Caco-2 (cell line): ENCODE results near the gene GFY. TPM values are rescaled to one million over a fixed set of nuclear protein-coding genes. Genes with fewer than 3 reads are reported as not detected.

Experiments
- BruUV-seq: library from RNA; stranded (reverse); fragments of 400-500 nt; replicated peaks from 2 replicates; lab custom pipeline; 2021; lab: Mats Ljungman, UMichigan
- CTCF ChIA-PET: fragments of 300-600 bp; sonication (Branson Sonifier 250); formaldehyde crosslinking; loops from one replicate; lab custom pipeline; 2022; ENCODE audit warnings: antibody characterized with exemption; lab: Charles Lee
- POLR2A ChIA-PET: fragments of 300-600 bp; sonication (Branson Sonifier 250); formaldehyde crosslinking; loops from one replicate; lab custom pipeline; 2022; ENCODE audit warnings: antibody characterized with exemption; lab: Charles Lee
- DNase-seq, 2 experiments: peaks; one replicate each; pipeline versions ENCODE4 v3.0.0 to v3.0.0-alpha.2; 2020 to 2022
- H3K27me3 ChIP-seq: replicated peaks from 2 replicates; pipeline ENCODE4 v1.6.0; 2011; ENCODE audit warnings: low read length; ENCODE audit not compliant: control insufficient read depth, insufficient read depth
- H3K36me3 ChIP-seq: 2 replicates; pipeline ENCODE4 v1.5.1; 2011; ENCODE audit warnings: low read length; ENCODE audit not compliant: control insufficient read depth, insufficient read depth
- H3K4me1 ChIP-seq: fragments of 250-450 bp; sonication (Bioruptor Pico); 2 replicates; pipeline ENCODE4 v1.5.1; 2020; ENCODE audit warnings: mild to moderate bottlenecking
- H3K4me3 ChIP-seq: 2 replicates; pipeline ENCODE4 v1.5.1; 2011; ENCODE audit warnings: low read depth, mild to moderate bottlenecking, control low read depth, low read length
- H3K9me3 ChIP-seq: fragments of 250-450 bp; sonication (Bioruptor Pico); 2 replicates; pipeline ENCODE4 v1.5.1; 2020; ENCODE audit warnings: mild to moderate bottlenecking, moderate library complexity
- H3K27ac Mint-ChIP-seq: one replicate; pipeline ENCODE4 v1.8.0; 2022; ENCODE audit warnings: mixed read lengths; ENCODE audit not compliant: unreplicated experiment
- H3K27me3 Mint-ChIP-seq: one replicate; pipeline ENCODE4 v1.8.0; 2022; ENCODE audit warnings: mixed read lengths; ENCODE audit not compliant: insufficient read depth, unreplicated experiment
- H3K36me3 Mint-ChIP-seq: one replicate; pipeline ENCODE4 v1.8.0; 2022; ENCODE audit warnings: mild to moderate bottlenecking, mixed read lengths; ENCODE audit not compliant: insufficient read depth, unreplicated experiment
- H3K4me1 Mint-ChIP-seq: one replicate; pipeline ENCODE4 v1.8.0; 2022; ENCODE audit warnings: low read depth, mixed read lengths; ENCODE audit not compliant: unreplicated experiment
- H3K4me3 Mint-ChIP-seq: one replicate; pipeline ENCODE4 v1.8.0; 2022; ENCODE audit warnings: mild to moderate bottlenecking, moderate library complexity, mixed read lengths; ENCODE audit not compliant: unreplicated experiment
- H3K9me3 Mint-ChIP-seq: one replicate; pipeline ENCODE4 v1.8.0; 2022; ENCODE audit warnings: mixed read lengths; ENCODE audit not compliant: unreplicated experiment
- intact Hi-C: fragments of 100-400 bp; cut with micrococcal nuclease; formaldehyde crosslinking; loops from one replicate; pipeline ENCODE4 v1.10.0; 2022; ENCODE audit not compliant: unreplicated experiment
- total RNA-seq: library from RNA; stranded (reverse); gene quantifications from 2 replicates; pipeline ENCODE4 v1.2.3, GENCODE V29; 2022
- TF ChIP-seq, protein P1 (sequence below), 2 experiments: fragments of 200-600 bp in 1 of 2; IDR thresholded peaks; 1 replicate in 1 of 2; 2 replicates in 1 of 2; pipeline versions ENCODE4 v1.5.1 to v1.8.0; 2011 to 2022; ENCODE audit warnings: antibody characterized with exemption in 1 of 2, control low read depth in 1 of 2, inconsistent platforms in 1 of 2, low read depth in 1 of 2, low read length in 1 of 2, mild to moderate bottlenecking in 1 of 2, moderate library complexity in 1 of 2; ENCODE audit not compliant: insufficient read depth in 1 of 2, severe bottlenecking in 1 of 2, unreplicated experiment in 1 of 2

The GFY gene
- total RNA-seq, 1 experiment from 2014 or later, result 0.25 TPM

DNA sequence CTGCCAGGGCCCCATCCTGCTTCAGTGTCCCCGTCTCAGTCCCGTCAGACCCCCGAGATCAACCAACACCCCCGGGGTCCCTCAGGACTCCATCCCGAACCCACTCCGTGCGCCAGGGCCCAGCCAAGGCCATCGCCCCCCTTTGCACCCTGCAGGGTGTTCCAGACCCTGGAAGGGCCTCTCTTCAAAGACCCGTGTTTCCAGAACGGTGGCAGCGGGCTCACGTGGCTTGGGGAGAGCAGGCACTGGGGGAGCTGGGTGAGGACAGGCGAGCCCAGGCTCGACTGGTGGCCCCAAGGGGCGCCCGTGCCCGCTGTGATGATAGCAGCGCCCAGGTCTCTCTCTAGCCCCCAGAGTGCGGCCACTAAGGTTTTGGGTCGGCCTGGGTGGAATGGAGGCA is 35.8 kb upstream of the GFY start:
- DNase-seq, result no peak
- BruUV-seq, result no TSS peak
- ChIA-PET POLR2A (no interaction called here), CTCF (interaction anchor here (0.6 to 1.1 kb wide), 3 partner anchors 14 to 56 kb away, joined by 3 to 5 read pairs (median 5); no protein-coding TSS in a partner anchor)
- H3K27ac Mint-ChIP-seq, result no peak overlapping the region
- no peaks in the 10 kb centered on the region for H3K9me3 Mint-ChIP-seq
- Histone ChIP-seq H3K4me1 (no peaks in the 10 kb centered on the region), H3K36me3 (no peaks in the 10 kb centered on the region), H3K9me3 (no peaks in the 10 kb centered on the region), H3K27me3 (no peaks in the 10 kb centered on the region), H3K4me3 (no peak overlapping the region)
- peaks cover 12% of the 10 kb centered on the region for H3K4me1 Mint-ChIP-seq
- H3K36me3 Mint-ChIP-seq, result peaks cover 7% of the 10 kb centered on the region
- H3K4me3 Mint-ChIP-seq, result no peak overlapping the region
- TF ChIP-seq, protein P1, sequence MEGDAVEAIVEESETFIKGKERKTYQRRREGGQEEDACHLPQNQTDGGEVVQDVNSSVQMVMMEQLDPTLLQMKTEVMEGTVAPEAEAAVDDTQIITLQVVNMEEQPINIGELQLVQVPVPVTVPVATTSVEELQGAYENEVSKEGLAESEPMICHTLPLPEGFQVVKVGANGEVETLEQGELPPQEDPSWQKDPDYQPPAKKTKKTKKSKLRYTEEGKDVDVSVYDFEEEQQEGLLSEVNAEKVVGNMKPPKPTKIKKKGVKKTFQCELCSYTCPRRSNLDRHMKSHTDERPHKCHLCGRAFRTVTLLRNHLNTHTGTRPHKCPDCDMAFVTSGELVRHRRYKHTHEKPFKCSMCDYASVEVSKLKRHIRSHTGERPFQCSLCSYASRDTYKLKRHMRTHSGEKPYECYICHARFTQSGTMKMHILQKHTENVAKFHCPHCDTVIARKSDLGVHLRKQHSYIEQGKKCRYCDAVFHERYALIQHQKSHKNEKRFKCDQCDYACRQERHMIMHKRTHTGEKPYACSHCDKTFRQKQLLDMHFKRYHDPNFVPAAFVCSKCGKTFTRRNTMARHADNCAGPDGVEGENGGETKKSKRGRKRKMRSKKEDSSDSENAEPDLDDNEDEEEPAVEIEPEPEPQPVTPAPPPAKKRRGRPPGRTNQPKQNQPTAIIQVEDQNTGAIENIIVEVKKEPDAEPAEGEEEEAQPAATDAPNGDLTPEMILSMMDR (IDR thresholded peaks at IDR 0.05; ENCODE audit: insufficient read depth in 1 of 2, low read depth in 1 of 2, low read length in 1 of 2, severe bottlenecking in 1 of 2, unreplicated experiment in 1 of 2), result no peak
- intact Hi-C loops, result no loop called here
- H3K27me3 Mint-ChIP-seq, result peaks cover 7% of the 10 kb centered on the region

DNA sequence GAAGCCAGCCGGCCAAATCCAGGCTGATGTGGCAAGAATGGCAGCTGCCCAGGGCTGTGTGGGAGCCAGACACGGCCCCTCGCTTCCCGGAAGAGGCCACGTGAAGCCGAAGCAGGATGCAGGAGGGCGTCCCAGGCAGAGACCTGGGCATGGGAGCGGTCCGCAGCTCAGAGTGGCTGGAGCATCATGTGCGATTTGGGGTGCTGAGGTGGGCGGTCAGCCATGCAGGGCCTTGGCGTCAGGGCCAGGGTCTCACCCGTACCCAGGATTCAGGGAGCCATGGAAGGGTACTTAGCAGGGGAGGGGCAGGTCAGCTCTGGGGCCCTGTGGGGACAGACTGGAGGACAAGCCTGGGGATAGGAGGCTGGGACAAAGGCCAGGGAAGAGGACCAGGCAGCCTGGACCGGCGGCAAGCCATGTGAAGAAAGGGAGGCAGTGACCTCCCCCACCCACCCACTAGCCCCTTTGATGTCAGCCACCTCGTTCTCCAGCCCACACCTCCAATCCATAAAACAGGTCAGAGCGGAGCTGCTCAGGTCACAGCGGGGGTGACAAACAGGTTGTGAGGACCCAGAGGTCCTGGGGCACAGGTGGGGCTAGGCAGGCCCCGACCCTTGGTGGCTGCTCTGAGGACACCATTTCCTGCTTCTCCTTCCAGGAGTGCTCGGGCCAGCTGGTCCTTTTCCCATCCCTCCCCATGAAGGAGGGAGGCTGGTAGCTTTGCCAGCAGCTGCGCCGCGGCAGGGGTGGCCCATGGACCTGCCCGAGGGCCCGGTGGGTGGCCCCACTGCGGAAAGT is 34.9 kb upstream of the GFY start:
- BruUV-seq, result no TSS peak
- CTCF ChIA-PET, result interaction anchor here (0.6 to 1.5 kb wide), 6 partner anchors 15 to 180 kb away, joined by 3 to 8 read pairs (median 4); no protein-coding TSS in a partner anchor
- Mint-ChIP-seq H3K27me3 (peaks cover 7% of the 10 kb centered on the region), H3K36me3 (peaks cover 7% of the 10 kb centered on the region), H3K4me1 (peaks cover 12% of the 10 kb centered on the region), H3K9me3 (no peaks in the 10 kb centered on the region), H3K27ac (no peak overlapping the region), H3K4me3 (no peak overlapping the region)
- no peaks in the 10 kb centered on the region for H3K27me3 ChIP-seq
- POLR2A ChIA-PET, result no interaction called here
- TF ChIP-seq, protein P1 (IDR thresholded peaks at IDR 0.05; ENCODE audit: insufficient read depth in 1 of 2, low read depth in 1 of 2, low read length in 1 of 2, severe bottlenecking in 1 of 2, unreplicated experiment in 1 of 2), result no peak
- no peak for DNase-seq
- H3K4me1 ChIP-seq, result no peaks in the 10 kb centered on the region
- no peak overlapping the region for H3K4me3 ChIP-seq
- no peaks in the 10 kb centered on the region for H3K9me3 ChIP-seq
- H3K36me3 ChIP-seq, result no peaks in the 10 kb centered on the region
- intact Hi-C loops, result no loop called here

DNA sequence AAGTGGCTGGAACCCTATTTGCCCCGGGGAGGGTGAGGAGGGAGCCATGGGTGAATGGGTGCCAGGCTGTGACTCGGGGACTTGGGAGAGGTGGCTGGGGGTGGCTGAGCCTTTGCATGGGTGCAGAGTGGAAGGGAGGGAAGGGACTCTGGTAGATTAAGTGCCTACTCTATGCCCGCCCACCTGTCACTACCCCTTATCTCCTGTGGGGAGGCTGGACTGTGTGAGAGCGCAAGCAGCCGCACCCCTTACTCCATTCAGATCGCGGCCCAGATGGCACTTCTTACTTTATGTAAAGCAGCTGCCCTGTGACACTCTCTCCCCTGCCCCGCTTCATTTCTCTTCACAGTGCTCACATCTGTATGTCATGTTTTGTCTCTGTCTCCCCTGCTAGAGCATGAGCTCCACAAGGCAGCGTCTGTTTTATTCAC is 34.2 kb upstream of the GFY start:
- intact Hi-C loops, result no loop called here
- no peak overlapping the region for H3K4me3 Mint-ChIP-seq
- TF ChIP-seq, protein P1 (IDR thresholded peaks at IDR 0.05; ENCODE audit: insufficient read depth in 1 of 2, low read depth in 1 of 2, low read length in 1 of 2, severe bottlenecking in 1 of 2, unreplicated experiment in 1 of 2), result no peak
- peaks cover 7% of the 10 kb centered on the region for H3K36me3 Mint-ChIP-seq
- Histone ChIP-seq H3K27me3 (no peaks in the 10 kb centered on the region), H3K36me3 (no peaks in the 10 kb centered on the region), H3K9me3 (no peaks in the 10 kb centered on the region), H3K4me1 (no peaks in the 10 kb centered on the region), H3K4me3 (no peak overlapping the region)
- H3K27me3 Mint-ChIP-seq, result peaks cover 7% of the 10 kb centered on the region
- ChIA-PET CTCF (interaction anchor here (0.6 to 1.5 kb wide), 7 partner anchors 12 to 179 kb away, joined by 3 to 8 read pairs (median 4); no protein-coding TSS in a partner anchor), POLR2A (no interaction called here)
- peaks cover 12% of the 10 kb centered on the region for H3K4me1 Mint-ChIP-seq
- no peak for DNase-seq
- BruUV-seq, result no TSS peak
- H3K9me3 Mint-ChIP-seq, result no peaks in the 10 kb centered on the region
- H3K27ac Mint-ChIP-seq, result no peak overlapping the region
